OCI-LY1 (cell line): Measurements from ENCODE around the gene GPN1.

Source experiments
- EZH2 ChIP-seq: fragments of 200-600 bp; sonication (generic), shearing (Covaris generic); IDR thresholded peaks from 2 replicates; pipeline ENCODE4 v1.8.0; 2017; ENCODE audit warnings: borderline replicate concordance, mixed run types, mild to moderate bottlenecking, antibody characterized with exemption, low read length, moderate library complexity, mixed read lengths
- TF ChIP-seq, protein P1 (sequence below): fragments of 200-600 bp; sonication (generic), shearing (Covaris generic); IDR thresholded peaks from 2 replicates; pipeline ENCODE4 v1.5.1; 2017; ENCODE audit warnings: mild to moderate bottlenecking, antibody characterized with exemption, low read length, moderate library complexity, mixed read lengths

DNA sequence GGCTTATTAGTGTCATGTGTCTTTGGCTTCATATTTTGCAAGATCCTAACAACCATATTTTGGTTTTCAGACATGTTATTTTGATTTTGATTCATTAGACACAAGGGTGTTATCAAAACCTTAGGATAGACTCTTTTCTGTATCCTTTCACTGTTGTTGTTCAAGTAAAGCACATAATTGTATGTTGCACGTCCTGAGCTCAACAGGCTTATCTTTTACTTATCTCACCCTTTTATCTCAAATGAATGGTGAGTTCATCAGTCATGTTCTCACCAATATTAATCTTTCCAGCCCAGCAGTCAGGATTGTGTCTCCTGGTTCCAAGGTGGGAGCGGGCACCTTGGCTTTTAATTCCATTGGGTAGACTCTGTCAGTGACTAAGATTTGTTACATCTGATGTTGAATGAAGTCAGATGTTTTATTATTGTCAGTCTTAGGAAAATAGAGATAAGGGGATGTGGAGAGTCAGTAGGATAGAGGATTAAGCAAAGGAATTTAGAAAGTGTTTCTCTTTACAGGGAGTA lies 11.9 kb downstream of the GPN1 start:
- TF ChIP-seq, protein P1, sequence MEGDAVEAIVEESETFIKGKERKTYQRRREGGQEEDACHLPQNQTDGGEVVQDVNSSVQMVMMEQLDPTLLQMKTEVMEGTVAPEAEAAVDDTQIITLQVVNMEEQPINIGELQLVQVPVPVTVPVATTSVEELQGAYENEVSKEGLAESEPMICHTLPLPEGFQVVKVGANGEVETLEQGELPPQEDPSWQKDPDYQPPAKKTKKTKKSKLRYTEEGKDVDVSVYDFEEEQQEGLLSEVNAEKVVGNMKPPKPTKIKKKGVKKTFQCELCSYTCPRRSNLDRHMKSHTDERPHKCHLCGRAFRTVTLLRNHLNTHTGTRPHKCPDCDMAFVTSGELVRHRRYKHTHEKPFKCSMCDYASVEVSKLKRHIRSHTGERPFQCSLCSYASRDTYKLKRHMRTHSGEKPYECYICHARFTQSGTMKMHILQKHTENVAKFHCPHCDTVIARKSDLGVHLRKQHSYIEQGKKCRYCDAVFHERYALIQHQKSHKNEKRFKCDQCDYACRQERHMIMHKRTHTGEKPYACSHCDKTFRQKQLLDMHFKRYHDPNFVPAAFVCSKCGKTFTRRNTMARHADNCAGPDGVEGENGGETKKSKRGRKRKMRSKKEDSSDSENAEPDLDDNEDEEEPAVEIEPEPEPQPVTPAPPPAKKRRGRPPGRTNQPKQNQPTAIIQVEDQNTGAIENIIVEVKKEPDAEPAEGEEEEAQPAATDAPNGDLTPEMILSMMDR: no peak
- TF ChIP-seq EZH2: no peak
